Parathyroid adenoma (tissue), 2 donors: ENCODE results near the gene GRM8.
"Not testable (repeated sequence)": the region's sequence is repeated elsewhere in the genome, so short reads cannot be mapped to it uniquely, and the experiment has no call there.

Experiments used
- H2AFZ ChIP-seq: fragments of 300-600 bp; sonication (generic); one replicate; pipeline ENCODE4 v1.7.0; 2017; ENCODE audit warnings: antibody characterized with exemption, mild to moderate bottlenecking
- H3K27ac ChIP-seq: fragments of 300-600 bp; sonication (generic); one replicate; pipeline ENCODE4 v1.7.0; 2017
- H3K27me3 ChIP-seq: fragments of 300-600 bp; sonication (generic); one replicate; pipeline ENCODE4 v1.7.0; 2017; ENCODE audit warnings: low read length; ENCODE audit not compliant: control insufficient read depth, insufficient read depth
- H3K36me3 ChIP-seq: fragments of 300-600 bp; sonication (generic); one replicate; pipeline ENCODE4 v1.7.0; 2017; ENCODE audit warnings: low read length; ENCODE audit not compliant: control insufficient read depth, insufficient read depth
- H3K4me1 ChIP-seq: fragments of 300-600 bp; sonication (generic); one replicate; pipeline ENCODE4 v1.7.0; 2017; ENCODE audit warnings: control low read depth
- H3K4me2 ChIP-seq: fragments of 300-600 bp; sonication (generic); one replicate; pipeline ENCODE4 v1.7.0; 2017; ENCODE audit warnings: low read length
- H3K4me3 ChIP-seq: fragments of 300-600 bp; sonication (generic); one replicate; pipeline ENCODE4 v1.7.0; 2017; ENCODE audit warnings: low read depth, low read length
- H3K79me2 ChIP-seq: fragments of 300-600 bp; sonication (generic); one replicate; pipeline ENCODE4 v1.7.0; 2017; ENCODE audit warnings: control low read depth
- H3K9ac ChIP-seq: fragments of 300-600 bp; sonication (generic); one replicate; pipeline ENCODE4 v1.7.0; 2017; ENCODE audit warnings: mild to moderate bottlenecking
- H3K9me3 ChIP-seq: fragments of 300-600 bp; sonication (generic); one replicate; pipeline ENCODE4 v1.7.0; 2017; ENCODE audit warnings: low read length; ENCODE audit not compliant: control insufficient read depth
- CTCF ChIP-seq: fragments of 300-600 bp; sonication (generic); IDR thresholded peaks from one replicate; pipeline ENCODE4 v1.7.0; 2017; ENCODE audit warnings: antibody characterized with exemption, mild to moderate bottlenecking
- donor health status: primary hyperparathyroidism.

Gene GRM8

GRCh38 chr7:126843336-126843735 is 409.4 kb downstream of the GRM8 start:
- no peak for TF ChIP-seq CTCF
- Histone ChIP-seq H3K27me3 (no peaks in the 10 kb centered on the region), H2AFZ (no peak overlapping the region), H3K36me3 (no peaks in the 10 kb centered on the region), H3K79me2 (no peaks in the 10 kb centered on the region), H3K4me1 (no peaks in the 10 kb centered on the region), H3K9me3 (no peaks in the 10 kb centered on the region), H3K4me3 (no peak overlapping the region), H3K4me2 (no peak overlapping the region), H3K27ac (no peak overlapping the region), H3K9ac (no peak overlapping the region)

- Histone ChIP-seq H3K4me1 (no peaks in the 10 kb centered on the region), H3K27ac (no peak overlapping the region), H3K9me3 (no peaks in the 10 kb centered on the region), H3K79me2 (no peaks in the 10 kb centered on the region), H3K9ac (no peak overlapping the region), H3K36me3 (no peaks in the 10 kb centered on the region), H3K4me3 (no peak overlapping the region), H2AFZ (no peak overlapping the region), H3K27me3 (no peaks in the 10 kb centered on the region), H3K4me2 (no peak overlapping the region)
- no peak for TF ChIP-seq CTCF
These were observed 410.3 kb downstream of the GRM8 start for GRCh38 chr7:126842451-126842850.

- Histone ChIP-seq H3K27me3 (no peaks in the 10 kb centered on the region), H3K9me3 (no peaks in the 10 kb centered on the region), H3K36me3 (no peaks in the 10 kb centered on the region), H3K4me2 (no peak overlapping the region), H3K9ac (no peak overlapping the region), H3K4me1 (no peaks in the 10 kb centered on the region), H3K79me2 (no peaks in the 10 kb centered on the region), H3K4me3 (no peak overlapping the region), H2AFZ (no peak overlapping the region), H3K27ac (no peak overlapping the region)
- no peak for TF ChIP-seq CTCF
These were observed 411.9 kb downstream of the GRM8 start for GRCh38 chr7:126840869-126841268.

GRCh38 chr7:126839624-126840023 is 413.1 kb downstream of the GRM8 start:
- H3K4me1 ChIP-seq, result no peaks in the 10 kb centered on the region
- H3K27ac ChIP-seq, result no peak overlapping the region
- H3K9me3 ChIP-seq, result no peaks in the 10 kb centered on the region
- no peaks in the 10 kb centered on the region for H3K27me3 ChIP-seq
- TF ChIP-seq CTCF, result no peak
- H3K79me2 ChIP-seq, result no peaks in the 10 kb centered on the region
- H3K36me3 ChIP-seq, result no peaks in the 10 kb centered on the region
- no peak overlapping the region for H3K9ac ChIP-seq
- H3K4me3 ChIP-seq, result no peak overlapping the region
- H3K4me2 ChIP-seq, result no peak overlapping the region
- H2AFZ ChIP-seq, result no peak overlapping the region

- no peak overlapping the region for H3K4me2 ChIP-seq
- H3K27ac ChIP-seq, result no peak overlapping the region
- no peaks in the 10 kb centered on the region for H3K79me2 ChIP-seq
- H3K9ac ChIP-seq, result no peak overlapping the region
- H2AFZ ChIP-seq, result no peak overlapping the region
- no peaks in the 10 kb centered on the region for H3K4me1 ChIP-seq
- no peaks in the 10 kb centered on the region for H3K27me3 ChIP-seq
- no peaks in the 10 kb centered on the region for H3K36me3 ChIP-seq
- H3K4me3 ChIP-seq, result no peak overlapping the region
- H3K9me3 ChIP-seq, result no peaks in the 10 kb centered on the region
- no peak for TF ChIP-seq CTCF
These were observed 414.5 kb downstream of the GRM8 start for GRCh38 chr7:126838194-126838593.

- not testable (repeated sequence) for H3K27ac ChIP-seq, H3K9me3 ChIP-seq, H3K4me2 ChIP-seq, H3K4me1 ChIP-seq, H3K79me2 ChIP-seq, H3K4me3 ChIP-seq, H3K9ac ChIP-seq, H3K27me3 ChIP-seq, H2AFZ ChIP-seq, H3K36me3 ChIP-seq
These were observed 421.5 kb downstream of the GRM8 start for GRCh38 chr7:126831241-126831640.
